Keratinocyte (primary cell): ENCODE data around the gene C1orf232. TPM values are rescaled to one million over a fixed set of nuclear protein-coding genes. Genes with fewer than 3 reads are reported as not detected.

Source experiments
- DNase-seq: peaks from one replicate; pipeline ENCODE4 v3.0.0-alpha.2; 2011; ENCODE audit warnings: low read depth, missing footprints, low spot score
- FAIRE-seq: peaks from 2 replicates; lab custom pipeline; 2011; peaks lifted over from hg19 to GRCh38; lab: Jason Lieb, UNC
- H2AFZ ChIP-seq: 2 replicates; pipeline ENCODE4 v1.6.0; 2012; ENCODE audit warnings: low read length, control low read depth, inconsistent platforms; ENCODE audit not compliant: control insufficient read depth
- H3K27ac ChIP-seq: 2 replicates; pipeline ENCODE4 v1.5.1; 2011; ENCODE audit warnings: low read length; ENCODE audit not compliant: control insufficient read depth, insufficient read depth
- H3K27me3 ChIP-seq: 3 replicates; pipeline ENCODE4 v1.6.0; 2011; ENCODE audit warnings: low read length; ENCODE audit not compliant: control insufficient read depth, insufficient read depth; ENCODE audit errors: extremely low read depth
- H3K36me3 ChIP-seq, 2 experiments: 2 replicates in 1 of 2; 3 replicates in 1 of 2; pipeline ENCODE4 v1.5.1; 2011; ENCODE audit warnings: low read length in 2 of 2, mild to moderate bottlenecking in 1 of 2; ENCODE audit not compliant: control insufficient read depth in 2 of 2, insufficient read depth in 2 of 2; ENCODE audit errors: extremely low read depth in 1 of 2
- H3K4me1 ChIP-seq: 3 replicates; pipeline ENCODE4 v1.5.1; 2011; ENCODE audit warnings: low read length; ENCODE audit not compliant: control insufficient read depth, insufficient read depth; ENCODE audit errors: extremely low read depth
- H3K4me2 ChIP-seq: 3 replicates; pipeline ENCODE4 v1.6.0; 2011; ENCODE audit warnings: low read depth, low read length; ENCODE audit not compliant: control insufficient read depth, insufficient read depth; ENCODE audit errors: extremely low read depth
- H3K4me3 ChIP-seq, 3 experiments: fragments of 200-600 bp in 1 of 3; sonication (generic) in 1 of 3; 2 replicates in 2 of 3; 3 replicates in 1 of 3; pipeline ENCODE4 v1.5.1; 2011 to 2016; ENCODE audit warnings: low read length in 3 of 3, mild to moderate bottlenecking in 3 of 3, control low read depth in 2 of 3, inconsistent platforms in 1 of 3, low read depth in 1 of 3, mixed read lengths in 1 of 3, mixed run types in 1 of 3, moderate library complexity in 1 of 3; ENCODE audit not compliant: control insufficient read depth in 2 of 3, insufficient read depth in 2 of 3; ENCODE audit errors: extremely low read depth in 1 of 3
- H3K79me2 ChIP-seq: 2 replicates; pipeline ENCODE4 v1.6.0; 2012; ENCODE audit warnings: low read length; ENCODE audit not compliant: control insufficient read depth, insufficient read depth
- H3K9ac ChIP-seq: 3 replicates; pipeline ENCODE4 v1.6.0; 2011; ENCODE audit warnings: low read length; ENCODE audit not compliant: control insufficient read depth, insufficient read depth; ENCODE audit errors: extremely low read depth
- H3K9me1 ChIP-seq: 3 replicates; pipeline ENCODE4 v1.6.0; 2011; ENCODE audit warnings: low read length; ENCODE audit not compliant: control insufficient read depth, insufficient read depth; ENCODE audit errors: extremely low read depth
- H3K9me3 ChIP-seq: 2 replicates; pipeline ENCODE4 v1.5.1; 2012; ENCODE audit warnings: low read depth, low read length; ENCODE audit not compliant: control insufficient read depth
- H4K20me1 ChIP-seq: 3 replicates; pipeline ENCODE4 v1.6.0; 2011; ENCODE audit warnings: low read length; ENCODE audit not compliant: control insufficient read depth, insufficient read depth; ENCODE audit errors: extremely low read depth
- CTCF ChIP-seq, 3 experiments: IDR thresholded peaks in 1 of 3; conservative IDR thresholded peaks in 1 of 3; optimal IDR thresholded peaks in 1 of 3; 2 replicates in 2 of 3; 3 replicates in 1 of 3; pipeline versions ENCODE3 to v1.5.1; 2011; ENCODE audit warnings: low read length in 3 of 3, mild to moderate bottlenecking in 3 of 3, moderate library complexity in 2 of 3, control low read depth in 1 of 3, inconsistent platforms in 1 of 3; ENCODE audit not compliant: insufficient read depth in 2 of 3; ENCODE audit errors: extremely low read depth in 1 of 3
- EZH2 ChIP-seq: IDR thresholded peaks from one replicate; pipeline ENCODE4 v1.6.1; 2012; ENCODE audit warnings: inconsistent platforms, mild to moderate bottlenecking, low read length, moderate library complexity
- dilution Hi-C: fragments of 300-500 bp; cut with MboI; formaldehyde crosslinking; loops from one replicate; pipeline ENCODE4 v1.7.0; 2020; ENCODE audit warnings: low sequenced_read_pairs; ENCODE audit not compliant: extremely low pct_ligation_motif_present
- polyA plus RNA-seq, 5 experiments: library from polyadenylated mRNA; depleted of rRNA in 3 of 5; stranded (reverse) in 3 of 5; stranded (forward) in 1 of 5; unstranded in 1 of 5; fragments of >200 nt; gene quantifications; 1 replicate in 1 of 5; 2 replicates in 3 of 5; 3 replicates in 1 of 5; pipeline versions ENCODE4 v1.2.1 to v1.2.3, GENCODE V29; 2011 to 2012; ENCODE audit warnings: missing spikeins in 2 of 5, low read depth in 1 of 5, low replicate concordance in 1 of 5

C1orf232 gene
- polyA plus RNA-seq, 1 donor (not counting 4 experiments of a cell fraction or from before 2014, with no cell fraction given): not detected

GRCh38 chr1:26155370-26156284 is 13.1 kb downstream of the C1orf232 start:
- H3K9ac ChIP-seq: no peak overlapping the region
- DNase-seq: no peak
- no peak overlapping the region for H2AFZ ChIP-seq
- no peak overlapping the region for H3K27ac ChIP-seq
- H3K9me3 ChIP-seq: no peaks in the 10 kb centered on the region
- H3K36me3 ChIP-seq: no peaks in the 10 kb centered on the region
- no peaks in the 10 kb centered on the region for H4K20me1 ChIP-seq
- dilution Hi-C loops: no loop called here
- no peaks in the 10 kb centered on the region for H3K9me1 ChIP-seq
- no peak overlapping the region for H3K4me3 ChIP-seq
- no peak overlapping the region for H3K4me2 ChIP-seq
- no peaks in the 10 kb centered on the region for H3K79me2 ChIP-seq
- FAIRE-seq: no peak
- peaks cover 13% of the 10 kb centered on the region for H3K4me1 ChIP-seq
- no peak for TF ChIP-seq EZH2
- TF ChIP-seq CTCF (optimal IDR thresholded peaks at IDR 0.05 in 1 of 3, IDR thresholded peaks at IDR 0.05 in 1 of 3, conservative IDR thresholded peaks at IDR 0.05 in 1 of 3; ENCODE audit: extremely low read depth in 1 of 3, insufficient read depth in 2 of 3, low read length in 3 of 3): no peak
- no peaks in the 10 kb centered on the region for H3K27me3 ChIP-seq

GRCh38 chr1:26154750-26155149 is 14.0 kb downstream of the C1orf232 start:
- TF ChIP-seq CTCF (optimal IDR thresholded peaks at IDR 0.05 in 1 of 3, IDR thresholded peaks at IDR 0.05 in 1 of 3, conservative IDR thresholded peaks at IDR 0.05 in 1 of 3; ENCODE audit: extremely low read depth in 1 of 3, insufficient read depth in 2 of 3, low read length in 3 of 3) (no peak), EZH2 (no peak)
- Histone ChIP-seq H3K4me2 (no peak overlapping the region), H3K27ac (no peak overlapping the region), H3K4me1 (peaks cover 13% of the 10 kb centered on the region), H3K9ac (no peak overlapping the region), H3K36me3 (no peaks in the 10 kb centered on the region), H3K79me2 (no peaks in the 10 kb centered on the region), H3K4me3 (no peak overlapping the region), H2AFZ (no peak overlapping the region), H3K9me3 (no peaks in the 10 kb centered on the region), H3K9me1 (no peaks in the 10 kb centered on the region), H3K27me3 (no peaks in the 10 kb centered on the region), H4K20me1 (no peaks in the 10 kb centered on the region)
- no peak for FAIRE-seq
- DNase-seq: no peak
- dilution Hi-C loops: no loop called here
